NCI-H1105 (cell line): ENCODE results near the gene ARHGEF4.

Experiments used
- DNase-seq: peaks from one replicate; lab custom pipeline; 2025; lab: John Stamatoyannopoulos, UW

ARHGEF4 gene

GRCh38 chr2:130836501-130837174 lies at the start of gene ARHGEF4:
Gene ARHGEF4 (plus strand): TSS chr2:130836914. CDS start chr2:130836954, 40 bp downstream.
- no peak for DNase-seq

- no peak for DNase-seq
These were observed 48.9 kb upstream of the ARHGEF4 start for GRCh38 chr2:130787841-130788240.

- DNase-seq: no peak
These were observed 46.4 kb upstream of the ARHGEF4 start for GRCh38 chr2:130790312-130790711.

- no peak for DNase-seq
These were observed 45.7 kb upstream of the ARHGEF4 start for GRCh38 chr2:130790804-130791616.

- DNase-seq: no peak
These were observed 45.1 kb upstream of the ARHGEF4 start for GRCh38 chr2:130791617-130791939.

DNA sequence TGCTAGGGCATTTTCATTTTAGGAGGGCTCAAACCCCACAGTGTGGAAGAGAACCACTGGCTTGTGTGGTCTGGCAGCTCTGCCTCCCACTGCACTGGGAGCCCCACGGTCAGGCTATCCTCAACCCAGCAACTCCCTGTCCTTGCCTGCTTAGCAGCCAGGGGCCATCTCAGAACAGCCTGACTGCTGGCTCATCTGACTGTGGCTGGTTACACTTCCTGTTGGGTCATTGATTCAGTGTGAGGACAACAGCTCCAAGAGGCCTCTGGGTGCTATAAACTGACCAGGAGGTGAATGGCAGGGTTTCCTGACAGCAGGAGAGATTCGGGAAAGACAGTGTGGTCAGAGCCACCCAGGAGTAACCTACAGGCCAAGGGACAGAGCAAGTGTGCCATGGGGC lies 41.3 kb upstream of the ARHGEF4 start:
- DNase-seq: no peak

- DNase-seq: no peak
These were observed 40.4 kb upstream of the ARHGEF4 start for GRCh38 chr2:130796290-130796689.

- DNase-seq: peak; percentile 84
These were observed 39.0 kb upstream of the ARHGEF4 start for GRCh38 chr2:130797493-130798435.

- peak; percentile 78 for DNase-seq
These were observed 38.1 kb upstream of the ARHGEF4 start for GRCh38 chr2:130798472-130799218.

- DNase-seq: no peak
These were observed 37.4 kb upstream of the ARHGEF4 start for GRCh38 chr2:130799295-130799694.

- no peak for DNase-seq
These were observed 31.1 kb upstream of the ARHGEF4 start for GRCh38 chr2:130805613-130806012.

- DNase-seq: peak; percentile 19
These were observed 30.3 kb upstream of the ARHGEF4 start for GRCh38 chr2:130806370-130806769.

GRCh38 chr2:130807659-130808385 lies 28.9 kb upstream of the ARHGEF4 start:
- peak; percentile 18 for DNase-seq

- DNase-seq: no peak
These were observed 28.0 kb upstream of the ARHGEF4 start for GRCh38 chr2:130808482-130809268.

DNA sequence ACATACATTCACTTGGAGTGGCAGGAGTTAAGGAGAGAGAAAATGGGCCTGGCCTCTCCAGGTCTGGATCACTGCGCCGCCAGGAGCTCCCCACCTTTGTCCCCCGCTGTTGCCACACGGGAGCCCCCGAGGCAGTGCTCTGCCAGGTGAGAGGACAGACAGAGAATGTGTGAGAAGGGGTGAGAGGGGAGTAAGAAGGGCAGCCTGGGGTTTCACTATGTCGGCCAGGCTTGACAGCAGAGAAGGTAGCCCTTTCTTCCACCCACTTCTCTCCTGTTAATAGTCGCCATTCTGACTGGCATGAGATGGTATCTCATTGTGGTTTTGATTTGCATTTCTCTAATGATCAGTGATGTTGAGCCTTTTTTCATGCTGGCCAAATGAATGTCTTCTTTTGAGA lies 26.2 kb upstream of the ARHGEF4 start:
- DNase-seq: no peak

- DNase-seq: no peak
These were observed 23.0 kb upstream of the ARHGEF4 start for GRCh38 chr2:130813722-130814121.

DNA sequence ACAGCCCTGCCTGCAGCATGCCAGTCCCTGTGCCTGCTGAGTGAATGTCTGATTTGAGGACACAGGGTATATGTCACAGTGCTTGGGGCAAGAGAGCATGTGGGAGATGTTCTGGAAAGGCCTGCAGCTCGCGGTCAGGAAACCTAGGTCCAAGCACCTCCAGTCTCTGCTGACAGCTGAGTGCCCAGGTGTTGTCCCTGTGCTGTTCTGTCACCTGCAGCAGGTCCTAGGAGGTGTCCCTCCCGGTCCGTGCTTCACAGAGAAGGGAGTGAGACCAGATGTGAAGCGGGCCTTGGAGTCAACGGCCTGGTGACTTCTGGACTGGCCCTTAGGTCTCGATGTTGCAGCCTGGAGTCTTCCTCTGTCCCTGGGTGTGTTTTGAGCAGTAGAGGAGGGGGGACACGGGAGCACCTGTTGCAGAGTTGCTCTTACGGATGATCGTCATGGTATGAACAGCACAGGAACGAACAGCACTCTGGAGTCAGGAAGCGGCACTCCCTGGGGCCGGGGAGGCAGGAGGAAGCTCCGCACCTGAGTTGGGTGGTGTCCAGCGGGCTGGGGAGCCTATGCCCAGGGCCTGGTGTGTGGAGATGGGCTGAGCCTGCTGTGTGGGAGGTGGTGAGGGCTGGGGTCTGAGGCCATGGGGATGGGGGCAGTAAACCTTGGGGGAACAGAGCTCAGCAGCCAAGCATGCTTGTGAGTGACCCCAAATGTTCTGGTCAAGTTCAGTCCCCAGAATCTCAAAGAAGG lies 21.6 kb upstream of the ARHGEF4 start:
- no peak for DNase-seq

DNA sequence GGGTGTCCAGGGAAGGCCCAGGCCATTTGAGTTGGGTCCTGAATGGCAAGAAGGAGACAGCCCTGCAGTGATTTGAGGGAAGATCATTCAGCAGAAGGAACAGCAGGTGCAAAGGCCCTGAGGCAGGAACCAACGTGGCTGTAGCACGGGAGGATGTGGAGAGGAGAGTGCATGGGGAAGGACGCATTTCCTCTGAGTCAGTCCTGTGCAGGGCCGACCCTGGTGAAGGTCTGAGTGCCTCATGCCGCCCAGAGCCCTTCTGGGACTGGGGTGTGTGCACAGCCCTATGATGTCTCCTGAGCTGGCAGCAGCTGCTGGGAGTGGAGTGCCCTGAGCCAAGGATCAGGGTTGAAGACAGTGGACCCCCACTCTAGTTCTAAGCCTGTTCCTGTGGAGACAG lies 17.9 kb upstream of the ARHGEF4 start:
- no peak for DNase-seq

DNA sequence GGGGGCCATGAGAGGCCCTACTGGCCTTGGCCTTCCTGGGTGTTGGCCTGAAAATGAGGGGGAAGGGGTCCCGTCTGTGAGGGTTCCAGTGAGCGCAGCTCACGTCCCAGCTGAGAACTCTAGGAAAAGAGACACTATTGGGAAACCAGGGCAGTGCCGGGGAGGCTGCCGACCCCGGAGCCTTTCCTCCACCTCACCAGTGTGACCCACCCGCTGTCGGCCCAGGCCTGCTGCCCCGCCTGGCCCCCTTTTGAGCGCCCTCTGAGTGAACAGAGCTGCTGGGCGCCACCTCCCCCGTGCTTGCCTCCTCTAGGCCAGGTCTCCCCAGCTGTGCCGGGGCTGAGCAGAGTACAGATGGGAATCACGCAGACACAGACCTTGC lies 17.5 kb upstream of the ARHGEF4 start:
- no peak for DNase-seq
